ENCODE measurements around the gene CDC123. TPM values are rescaled to one million over a fixed set of nuclear protein-coding genes. Genes with fewer than 3 reads are reported as not detected.
A peak's percentile ranks its signal among the peaks of the same experiment; 100 is the strongest.
"Not testable (repeated sequence)": the region's sequence is repeated elsewhere in the genome, so short reads cannot be mapped to it uniquely, and the experiment has no call there.

CDC123 gene
- total RNA-seq, 1 donor from 2014 or later, result 72.8 TPM

GRCh38 chr10:12235796-12236195, 39.8 kb downstream of the CDC123 start:
- DNase-seq, result no peak

- peak; percentile 40 for DNase-seq
Observed at GRCh38 chr10:12237265-12238220, 41.6 kb downstream of the CDC123 start.

GRCh38 chr10:12238821-12239220, 42.8 kb downstream of the CDC123 start:
- no peak for DNase-seq

- DNase-seq, result no peak
Observed at GRCh38 chr10:12241810-12242529, 46.0 kb downstream of the CDC123 start.

- no peak for DNase-seq
Observed at GRCh38 chr10:12243864-12244620, 48.1 kb downstream of the CDC123 start.

GRCh38 chr10:12250181-12250580, 54.2 kb downstream of the CDC123 start:
- no peak for DNase-seq

- not testable (repeated sequence) for DNase-seq
Observed at GRCh38 chr10:12250702-12251101, 54.7 kb downstream of the CDC123 start.

- DNase-seq, result no peak
Observed at GRCh38 chr10:12251581-12251980, 55.6 kb downstream of the CDC123 start.

- no peak for DNase-seq
Observed at GRCh38 chr10:12252882-12253546, 57.0 kb downstream of the CDC123 start.

GRCh38 chr10:12255048-12255447, 59.1 kb downstream of the CDC123 start:
- DNase-seq, result no peak

- DNase-seq, result no peak
Observed at GRCh38 chr10:12259988-12260387, 64.0 kb downstream of the CDC123 start.

- no peak for DNase-seq
Observed at GRCh38 chr10:12262278-12262981, 66.4 kb downstream of the CDC123 start.

GRCh38 chr10:12264204-12264940, 68.4 kb downstream of the CDC123 start:
- DNase-seq, result peak; percentile 39

- DNase-seq, result no peak
Observed at GRCh38 chr10:12269056-12269455, 73.1 kb downstream of the CDC123 start.

- DNase-seq, result no peak
Observed at GRCh38 chr10:12271210-12271540, 75.2 kb downstream of the CDC123 start.

- not testable (repeated sequence) for DNase-seq
Observed at GRCh38 chr10:12277862-12278261, 81.9 kb downstream of the CDC123 start.

- DNase-seq, result no peak
Observed at GRCh38 chr10:12279281-12279680, 83.3 kb downstream of the CDC123 start.

GRCh38 chr10:12287772-12288171, 91.8 kb downstream of the CDC123 start:
- DNase-seq, result no peak

GRCh38 chr10:12297784-12298183, 101.8 kb downstream of the CDC123 start:
- not testable (repeated sequence) for DNase-seq

- no peak for DNase-seq
Observed at GRCh38 chr10:12299222-12299965, 103.4 kb downstream of the CDC123 start.
